Endothelial cell (in vitro differentiated cells): ENCODE data around the gene TUBA4A. TPM values are rescaled to one million over a fixed set of nuclear protein-coding genes. Genes with fewer than 3 reads are reported as not detected.
"Not testable (repeated sequence)": the region's sequence is repeated elsewhere in the genome, so short reads cannot be mapped to it uniquely, and the experiment has no call there.

Experiments used
- DNase-seq: peaks from one replicate; pipeline ENCODE4 v3.0.0; 2021; ENCODE audit warnings: low spot score
- H3K27ac Mint-ChIP-seq: one replicate; pipeline ENCODE4 v1.8.0; 2021; ENCODE audit warnings: mixed read lengths, inconsistent platforms; ENCODE audit not compliant: unreplicated experiment
- H3K27me3 Mint-ChIP-seq: one replicate; pipeline ENCODE4 v1.8.0; 2021; ENCODE audit warnings: mild to moderate bottlenecking, moderate library complexity, mixed read lengths, inconsistent platforms; ENCODE audit not compliant: unreplicated experiment
- H3K36me3 Mint-ChIP-seq: one replicate; pipeline ENCODE4 v1.8.0; 2021; ENCODE audit warnings: mild to moderate bottlenecking, low read depth, mixed read lengths, inconsistent platforms; ENCODE audit not compliant: unreplicated experiment
- H3K4me1 Mint-ChIP-seq: one replicate; pipeline ENCODE4 v1.8.0; 2021; ENCODE audit warnings: mild to moderate bottlenecking, mixed read lengths, inconsistent platforms; ENCODE audit not compliant: unreplicated experiment
- H3K4me3 Mint-ChIP-seq: one replicate; pipeline ENCODE4 v1.8.0; 2021; ENCODE audit warnings: mild to moderate bottlenecking, mixed read lengths, inconsistent platforms; ENCODE audit not compliant: unreplicated experiment
- H3K9me3 Mint-ChIP-seq: one replicate; pipeline ENCODE4 v1.8.0; 2021; ENCODE audit warnings: mixed read lengths, inconsistent platforms; ENCODE audit not compliant: unreplicated experiment
- total RNA-seq: library from RNA; stranded (reverse); fragmentation: NEBNext Ultra II Directional; extraction: Animal tissue kit (Norgen Biotek cat#: 25700); gene quantifications from one replicate; pipeline ENCODE4 v1.2.1, GENCODE V29; 2021; ENCODE audit not compliant: unreplicated experiment
- TF ChIP-seq, protein P1 (sequence below): fragments of 200-600 bp; sonication (generic); IDR thresholded peaks from one replicate; pipeline ENCODE4 v1.5.0; 2021; ENCODE audit warnings: antibody characterized with exemption; ENCODE audit not compliant: unreplicated experiment

The TUBA4A gene
- total RNA-seq, 1 donor from 2014 or later: 18.7 TPM

DNA sequence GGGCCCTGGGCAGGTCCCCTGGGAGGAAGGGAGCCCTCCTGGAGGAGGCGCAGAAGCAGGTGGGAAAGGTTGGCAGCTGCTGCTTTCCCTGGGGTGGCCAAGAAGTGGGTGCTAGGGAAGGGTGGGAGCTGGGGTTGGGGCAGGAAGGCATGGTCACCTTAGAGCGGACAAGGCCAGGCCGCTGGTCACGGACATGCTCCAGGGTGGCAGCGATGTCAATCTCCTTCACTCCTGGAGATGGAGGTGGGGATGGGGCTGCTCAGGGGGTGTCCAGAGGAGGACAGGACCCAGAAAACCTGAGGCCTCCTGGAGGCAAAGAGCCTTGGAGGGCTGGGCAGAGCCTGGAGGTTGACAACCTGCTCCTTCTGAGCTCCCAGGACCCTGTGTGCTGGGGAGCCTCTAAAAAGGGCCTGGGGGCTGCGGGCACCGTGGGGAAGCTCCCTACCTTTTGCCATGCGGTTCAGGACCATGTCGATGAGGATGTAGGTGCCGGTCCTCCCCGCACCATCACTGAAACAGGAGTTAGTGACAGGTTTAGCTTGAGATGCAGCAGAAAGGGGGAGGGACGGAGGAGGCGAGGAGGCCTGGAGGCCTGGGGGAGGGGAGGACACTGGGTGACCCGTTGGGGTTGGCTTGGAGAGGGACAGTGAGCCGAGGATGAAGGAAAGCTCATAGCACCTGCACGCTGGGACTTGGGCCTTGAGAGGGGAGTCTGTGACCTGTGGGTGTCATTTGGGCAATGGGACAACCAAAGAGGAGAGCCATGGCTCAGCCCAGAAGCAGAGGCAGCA is 36.9 kb upstream of the TUBA4A start:
- Mint-ChIP-seq H3K36me3 (peaks cover 1% of the 10 kb centered on the region), H3K4me3 (no peak overlapping the region), H3K27ac (no peak overlapping the region), H3K9me3 (peaks cover under 1% of the 10 kb centered on the region), H3K4me1 (peaks cover 6% of the 10 kb centered on the region), H3K27me3 (peaks cover 7% of the 10 kb centered on the region)
- TF ChIP-seq, protein P1, sequence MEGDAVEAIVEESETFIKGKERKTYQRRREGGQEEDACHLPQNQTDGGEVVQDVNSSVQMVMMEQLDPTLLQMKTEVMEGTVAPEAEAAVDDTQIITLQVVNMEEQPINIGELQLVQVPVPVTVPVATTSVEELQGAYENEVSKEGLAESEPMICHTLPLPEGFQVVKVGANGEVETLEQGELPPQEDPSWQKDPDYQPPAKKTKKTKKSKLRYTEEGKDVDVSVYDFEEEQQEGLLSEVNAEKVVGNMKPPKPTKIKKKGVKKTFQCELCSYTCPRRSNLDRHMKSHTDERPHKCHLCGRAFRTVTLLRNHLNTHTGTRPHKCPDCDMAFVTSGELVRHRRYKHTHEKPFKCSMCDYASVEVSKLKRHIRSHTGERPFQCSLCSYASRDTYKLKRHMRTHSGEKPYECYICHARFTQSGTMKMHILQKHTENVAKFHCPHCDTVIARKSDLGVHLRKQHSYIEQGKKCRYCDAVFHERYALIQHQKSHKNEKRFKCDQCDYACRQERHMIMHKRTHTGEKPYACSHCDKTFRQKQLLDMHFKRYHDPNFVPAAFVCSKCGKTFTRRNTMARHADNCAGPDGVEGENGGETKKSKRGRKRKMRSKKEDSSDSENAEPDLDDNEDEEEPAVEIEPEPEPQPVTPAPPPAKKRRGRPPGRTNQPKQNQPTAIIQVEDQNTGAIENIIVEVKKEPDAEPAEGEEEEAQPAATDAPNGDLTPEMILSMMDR: no peak
- no peak for DNase-seq

DNA sequence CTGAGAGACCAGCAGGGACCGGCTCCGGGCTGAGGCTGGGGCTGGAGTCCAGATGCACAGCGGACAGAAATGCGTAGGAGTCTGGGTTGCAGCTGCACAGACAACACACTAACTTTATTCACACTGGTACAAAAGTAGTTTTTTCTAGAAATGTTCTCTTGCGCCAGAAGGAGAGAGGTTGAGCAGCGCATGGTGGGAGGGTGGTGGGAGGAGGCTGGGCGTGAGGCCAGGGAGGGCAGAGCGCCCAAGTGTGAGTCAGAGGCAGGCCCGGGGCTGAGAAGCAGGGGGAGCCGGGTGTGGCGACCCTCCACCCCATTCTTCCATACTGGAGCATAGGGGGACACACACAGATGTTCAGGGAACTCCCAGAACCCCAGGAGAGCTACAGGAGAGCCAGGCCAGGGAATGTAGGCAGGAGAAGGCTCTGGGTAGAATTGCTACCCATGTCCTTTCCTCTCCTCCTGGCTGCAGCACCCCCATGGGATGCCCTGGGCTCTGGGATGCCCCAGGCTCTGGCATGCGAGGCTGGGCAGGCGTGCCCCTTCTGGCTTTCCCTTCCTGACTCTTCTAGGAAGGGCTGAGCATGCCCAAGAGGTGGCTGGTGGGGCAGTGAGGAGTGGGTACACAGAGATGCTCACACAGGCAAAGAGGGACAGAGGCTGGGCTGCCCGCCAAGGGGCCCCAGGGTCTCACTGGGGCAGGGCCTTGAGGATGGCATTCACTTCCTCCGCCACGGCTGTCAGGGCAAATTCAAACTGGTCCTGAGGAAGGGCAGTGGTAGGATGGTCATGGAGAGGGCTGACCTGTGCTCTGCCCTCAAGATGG is 36.0 kb upstream of the TUBA4A start:
- H3K27ac Mint-ChIP-seq: no peak overlapping the region
- peaks cover 7% of the 10 kb centered on the region for H3K27me3 Mint-ChIP-seq
- H3K9me3 Mint-ChIP-seq: no peaks in the 10 kb centered on the region
- H3K36me3 Mint-ChIP-seq: peaks cover 3% of the 10 kb centered on the region
- TF ChIP-seq, protein P1: no peak
- H3K4me1 Mint-ChIP-seq: peaks cover 6% of the 10 kb centered on the region
- no peak for DNase-seq
- no peak overlapping the region for H3K4me3 Mint-ChIP-seq

DNA sequence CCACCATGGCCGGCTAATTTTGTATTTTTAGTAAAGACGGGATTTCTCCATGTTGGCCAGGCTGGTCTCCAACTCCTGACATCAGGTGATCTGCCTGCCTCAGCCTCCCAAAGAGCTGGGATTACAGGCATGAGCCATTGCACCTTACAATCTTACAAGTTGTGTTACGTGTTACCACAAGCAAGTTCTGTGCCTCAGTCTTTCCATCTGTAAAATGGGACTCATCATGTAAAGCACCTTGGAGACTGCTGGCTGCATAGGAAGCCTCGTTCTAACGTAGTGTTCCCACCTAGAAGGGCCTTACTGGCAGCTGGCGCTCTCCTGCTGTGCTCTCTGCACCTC is 35.4 kb upstream of the TUBA4A start:
- Mint-ChIP-seq H3K27me3 (peaks cover 7% of the 10 kb centered on the region), H3K4me1 (peaks cover 3% of the 10 kb centered on the region), H3K9me3 (no peaks in the 10 kb centered on the region), H3K36me3 (peaks cover 3% of the 10 kb centered on the region), H3K27ac (no peak overlapping the region), H3K4me3 (no peak overlapping the region)
- no peak for DNase-seq
- TF ChIP-seq, protein P1: no peak

DNA sequence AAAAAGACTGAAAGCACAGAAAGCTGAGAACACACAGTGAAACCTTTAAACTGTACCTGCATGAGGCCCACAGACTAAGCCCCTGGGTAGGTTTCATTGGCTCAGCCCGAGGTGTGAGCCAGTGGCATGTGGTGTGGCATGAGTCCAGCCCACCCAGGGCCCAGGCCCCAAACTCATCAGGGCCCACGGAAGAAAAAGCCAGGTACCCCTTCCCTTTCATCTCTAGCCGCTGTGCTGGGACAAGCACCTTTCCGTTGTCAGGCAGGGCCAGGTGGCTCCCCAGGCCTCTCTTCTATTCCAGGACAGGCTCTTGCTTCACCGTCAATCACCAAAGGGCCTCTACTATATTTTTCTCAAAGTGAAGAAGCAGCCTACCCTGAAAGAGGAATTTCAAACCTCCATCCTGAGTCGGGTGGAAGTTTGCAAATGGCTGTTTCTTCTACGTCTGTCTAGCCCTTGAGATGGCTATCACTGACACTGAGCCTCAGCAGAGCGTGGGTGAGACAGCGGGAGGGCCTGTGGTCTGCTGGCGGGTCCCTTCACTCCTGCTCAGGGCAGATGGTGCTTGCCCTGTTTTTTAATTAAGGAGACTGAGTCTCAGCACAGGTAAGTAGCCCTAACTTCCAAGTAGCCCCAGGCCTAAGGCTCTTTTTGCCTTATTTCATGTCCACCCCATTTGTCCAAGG is 34.0 kb upstream of the TUBA4A start:
- Mint-ChIP-seq H3K4me1 (no peaks in the 10 kb centered on the region), H3K4me3 (no peak overlapping the region), H3K27me3 (peaks cover 5% of the 10 kb centered on the region), H3K27ac (no peak overlapping the region), H3K36me3 (peaks cover 12% of the 10 kb centered on the region), H3K9me3 (no peaks in the 10 kb centered on the region)
- TF ChIP-seq, protein P1: no peak
- DNase-seq: no peak

DNA sequence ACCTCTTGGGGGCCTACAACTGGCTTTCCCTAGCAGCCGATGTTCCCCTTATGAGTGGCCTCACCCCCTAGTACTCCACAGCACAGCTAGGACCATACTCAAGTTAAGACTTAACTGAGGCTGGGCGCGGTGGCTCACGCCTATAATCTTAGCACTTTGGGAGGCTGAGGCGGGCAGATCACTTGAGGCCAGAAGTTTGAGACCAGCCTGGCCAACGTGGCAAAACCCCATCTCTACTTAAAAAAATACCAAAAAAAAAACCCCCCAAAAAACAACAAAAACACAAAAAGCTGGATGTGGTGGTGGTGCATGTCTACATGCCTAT is 33.4 kb upstream of the TUBA4A start:
- not testable (repeated sequence) for H3K4me1 Mint-ChIP-seq, H3K4me3 Mint-ChIP-seq, H3K27me3 Mint-ChIP-seq, H3K9me3 Mint-ChIP-seq, H3K27ac Mint-ChIP-seq, DNase-seq
- peaks cover 17% of the 10 kb centered on the region for H3K36me3 Mint-ChIP-seq
